NT2/D1 (cell line): Measurements from ENCODE around the gene SH3GL2.

ENCODE experiments used
- DNase-seq: peaks from one replicate; pipeline ENCODE4 v3.0.0-alpha.2; 2011; ENCODE audit warnings: low read depth, low spot score
- H3K27me3 ChIP-seq: 2 replicates; pipeline ENCODE4 v1.6.0; 2011; ENCODE audit warnings: mild to moderate bottlenecking; ENCODE audit not compliant: insufficient read length, insufficient read depth
- H3K36me3 ChIP-seq: 2 replicates; pipeline ENCODE4 v1.6.1; 2011; ENCODE audit warnings: mild to moderate bottlenecking, low read length, mixed read lengths; ENCODE audit not compliant: insufficient read depth, insufficient read length
- H3K4me1 ChIP-seq: 2 replicates; pipeline ENCODE4 v1.5.1; 2011; ENCODE audit not compliant: insufficient read depth, insufficient read length
- H3K4me3 ChIP-seq: 2 replicates; pipeline ENCODE4 v1.5.1; 2011; ENCODE audit warnings: low read depth; ENCODE audit not compliant: insufficient read length
- H3K9ac ChIP-seq: 2 replicates; pipeline ENCODE4 v1.6.0; 2011; ENCODE audit warnings: low read depth; ENCODE audit not compliant: insufficient read length
- H3K9me3 ChIP-seq: 2 replicates; pipeline ENCODE4 v1.5.1; 2011; ENCODE audit warnings: mild to moderate bottlenecking, low read length; ENCODE audit not compliant: insufficient read depth
- SUZ12 ChIP-seq: IDR thresholded peaks from 2 replicates; pipeline ENCODE4 v1.6.1; 2011; ENCODE audit not compliant: insufficient read length, insufficient read depth; ENCODE audit errors: extremely low read depth
- YY1 ChIP-seq: IDR thresholded peaks from 2 replicates; pipeline ENCODE4 v1.6.1; 2011; ENCODE audit not compliant: insufficient read length, insufficient read depth
- ZNF274 ChIP-seq: IDR thresholded peaks from 2 replicates; pipeline ENCODE4 v1.6.1; 2011; ENCODE audit warnings: mild to moderate bottlenecking, low read depth, low read length

Gene SH3GL2

DNA sequence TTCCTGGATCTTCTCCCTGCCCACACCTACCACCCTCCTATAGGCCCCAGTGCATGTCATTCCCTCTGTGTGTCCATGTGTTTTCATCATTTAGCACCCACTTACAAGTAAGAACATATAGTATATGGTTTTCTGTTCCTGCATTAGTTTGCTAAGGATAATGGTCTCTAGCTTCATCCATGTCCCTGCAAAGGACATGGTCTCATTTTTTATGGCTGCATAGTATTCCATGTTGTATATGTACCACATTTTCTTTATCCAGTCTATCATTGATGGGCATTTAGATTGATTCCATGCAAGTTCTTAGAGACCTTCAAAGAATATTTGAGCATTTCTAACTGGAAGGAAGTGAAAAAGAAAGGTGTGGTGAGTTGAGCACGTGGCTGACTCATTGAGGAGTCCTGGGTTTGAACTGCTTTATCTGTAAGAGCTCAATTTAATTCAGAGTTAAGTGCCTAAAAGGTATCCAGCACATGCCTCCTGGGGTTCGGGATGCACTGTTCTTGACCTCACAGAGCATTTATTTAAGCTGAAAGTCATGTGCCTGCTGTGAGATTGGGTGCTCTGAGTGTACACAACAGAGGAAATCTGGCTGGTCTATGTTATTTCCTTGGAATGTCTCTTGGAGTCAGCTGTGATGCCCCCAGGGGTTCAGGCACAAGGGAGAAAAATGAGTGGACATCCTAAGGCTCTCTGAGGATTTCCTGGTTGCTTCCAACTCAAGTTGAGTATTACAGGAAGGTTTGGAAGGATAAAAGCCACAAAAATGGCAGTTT, 56.4 kb downstream of the SH3GL2 start:
- H3K4me1 ChIP-seq: no peaks in the 10 kb centered on the region
- no peaks in the 10 kb centered on the region for H3K9me3 ChIP-seq

DNA sequence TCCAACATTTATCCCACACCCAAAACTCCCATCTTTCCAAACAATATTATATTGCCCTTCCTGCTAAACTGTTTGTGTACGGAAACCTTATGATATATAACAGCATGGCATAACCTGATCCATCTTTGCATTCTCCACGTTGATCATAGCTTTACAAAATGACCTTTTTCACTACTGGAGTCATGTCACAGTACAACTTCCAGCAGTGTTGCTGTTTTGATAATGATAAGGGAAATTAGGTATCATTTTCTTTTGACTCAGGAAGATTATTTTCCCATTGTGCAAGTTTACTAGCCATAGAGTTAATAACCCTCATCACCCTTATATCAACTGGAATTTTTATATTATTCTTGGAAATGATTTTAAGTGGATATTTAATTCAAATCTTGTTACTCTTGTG, 57.5 kb downstream of the SH3GL2 start:
- Histone ChIP-seq H3K36me3 (no peaks in the 10 kb centered on the region), H3K4me1 (no peaks in the 10 kb centered on the region), H3K27me3 (no peaks in the 10 kb centered on the region), H3K4me3 (no peak overlapping the region), H3K9ac (no peak overlapping the region), H3K9me3 (no peaks in the 10 kb centered on the region)
- no peak for DNase-seq
- TF ChIP-seq SUZ12: no peak
- no peak for TF ChIP-seq YY1
- no peak for TF ChIP-seq ZNF274

More for the DNA sequence above, 56.4 kb downstream of the SH3GL2 start:
- no peak for DNase-seq
- Histone ChIP-seq H3K4me3 (no peak overlapping the region), H3K27me3 (no peaks in the 10 kb centered on the region), H3K9ac (no peak overlapping the region), H3K36me3 (no peaks in the 10 kb centered on the region)
- TF ChIP-seq SUZ12: no peak
- no peak for TF ChIP-seq ZNF274
- TF ChIP-seq YY1: no peak

DNA sequence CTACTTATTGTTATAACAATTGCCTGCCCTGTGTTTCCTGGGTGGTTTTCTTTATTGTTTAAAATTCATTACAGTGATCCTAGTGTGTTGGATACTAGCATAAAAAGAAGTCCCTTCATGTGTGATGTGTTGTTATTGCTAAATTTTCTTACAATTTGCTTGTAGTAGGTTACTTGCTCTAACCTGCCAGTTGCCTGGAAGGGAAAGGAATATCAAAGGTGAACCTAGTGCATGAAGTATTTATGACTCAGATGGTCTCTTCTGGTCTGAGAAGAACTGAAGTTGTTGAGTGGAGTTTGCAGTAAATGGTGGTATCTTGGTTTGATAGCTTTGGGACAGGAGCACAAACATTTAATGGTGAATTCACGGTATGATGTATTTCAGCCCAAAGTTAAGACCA, 58.0 kb downstream of the SH3GL2 start:
- no peaks in the 10 kb centered on the region for H3K36me3 ChIP-seq
- H3K27me3 ChIP-seq: no peaks in the 10 kb centered on the region
- H3K9me3 ChIP-seq: no peaks in the 10 kb centered on the region
- no peak overlapping the region for H3K9ac ChIP-seq
- no peaks in the 10 kb centered on the region for H3K4me1 ChIP-seq
- no peak overlapping the region for H3K4me3 ChIP-seq
- TF ChIP-seq ZNF274: no peak
- DNase-seq: no peak

DNA sequence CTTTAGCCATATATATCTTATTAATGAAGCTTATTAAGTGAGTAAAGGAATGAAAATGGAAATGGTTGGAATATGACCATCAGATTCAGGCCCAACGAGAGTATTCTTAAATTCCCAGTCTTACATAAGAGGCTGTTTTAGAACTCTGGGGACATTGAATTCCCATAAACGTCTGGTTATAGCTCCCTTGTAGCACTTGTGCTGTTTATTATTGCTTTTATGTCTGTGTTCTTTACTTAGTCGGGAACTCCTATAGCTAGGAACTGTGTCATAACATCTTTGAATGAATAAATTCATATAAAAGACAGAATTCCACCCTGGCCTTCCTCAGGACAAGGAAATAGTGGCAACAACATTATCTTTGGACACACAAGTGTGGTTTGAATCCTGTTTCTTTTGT, 58.4 kb downstream of the SH3GL2 start:
- Histone ChIP-seq H3K4me3 (no peak overlapping the region), H3K27me3 (no peaks in the 10 kb centered on the region), H3K36me3 (no peaks in the 10 kb centered on the region), H3K9ac (no peak overlapping the region), H3K4me1 (no peaks in the 10 kb centered on the region), H3K9me3 (no peaks in the 10 kb centered on the region)
- TF ChIP-seq YY1 (no peak), SUZ12 (no peak), ZNF274 (no peak)
- no peak for DNase-seq

DNA sequence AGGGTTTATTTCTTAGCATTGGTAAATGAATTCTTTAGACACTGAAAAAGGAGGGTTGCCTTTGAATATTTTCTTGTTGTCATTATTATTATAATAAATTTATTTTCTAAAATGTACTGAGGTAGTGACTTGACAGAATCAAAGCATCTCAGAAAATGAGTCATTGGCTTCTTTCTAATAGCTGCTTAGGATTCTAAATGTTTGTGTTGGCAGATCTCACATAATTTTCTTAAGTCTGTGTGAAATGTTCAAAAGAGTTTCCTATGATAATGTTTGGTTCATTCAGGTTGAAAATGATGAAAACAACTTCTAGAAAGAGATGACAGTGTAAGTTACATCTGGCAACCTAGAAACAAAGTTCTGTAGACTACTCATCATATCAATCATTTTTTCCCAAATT, 69.7 kb downstream of the SH3GL2 start:
- no peak overlapping the region for H3K4me3 ChIP-seq
- H3K9me3 ChIP-seq: no peaks in the 10 kb centered on the region
- no peak overlapping the region for H3K9ac ChIP-seq
- DNase-seq: no peak
- H3K36me3 ChIP-seq: no peaks in the 10 kb centered on the region
- no peaks in the 10 kb centered on the region for H3K4me1 ChIP-seq
- no peaks in the 10 kb centered on the region for H3K27me3 ChIP-seq
- TF ChIP-seq YY1 (no peak), SUZ12 (no peak), ZNF274 (no peak)

DNA sequence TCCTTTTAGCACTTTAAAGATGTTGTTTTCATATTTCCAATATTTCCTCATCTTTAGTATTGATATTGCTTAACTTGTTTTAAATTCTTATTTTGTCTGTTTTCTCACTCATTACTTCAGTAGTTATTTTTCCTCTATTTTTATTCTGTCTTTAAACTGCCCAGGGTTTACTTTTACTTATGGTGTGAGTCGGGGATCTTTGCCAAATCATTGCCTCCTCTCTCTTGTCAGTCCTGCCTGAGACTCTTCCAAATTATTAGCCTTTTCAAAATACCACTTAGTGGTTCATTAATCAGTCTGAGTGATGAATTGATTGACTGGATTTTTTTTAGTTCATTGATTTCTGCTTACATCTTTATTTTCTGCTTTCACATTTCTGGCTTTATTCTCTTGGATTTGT, 72.9 kb downstream of the SH3GL2 start:
- Histone ChIP-seq H3K4me3 (no peak overlapping the region), H3K4me1 (no peaks in the 10 kb centered on the region), H3K9me3 (no peaks in the 10 kb centered on the region), H3K27me3 (no peaks in the 10 kb centered on the region), H3K9ac (no peak overlapping the region), H3K36me3 (no peaks in the 10 kb centered on the region)
- TF ChIP-seq YY1 (no peak), SUZ12 (no peak), ZNF274 (no peak)
- DNase-seq: no peak

DNA sequence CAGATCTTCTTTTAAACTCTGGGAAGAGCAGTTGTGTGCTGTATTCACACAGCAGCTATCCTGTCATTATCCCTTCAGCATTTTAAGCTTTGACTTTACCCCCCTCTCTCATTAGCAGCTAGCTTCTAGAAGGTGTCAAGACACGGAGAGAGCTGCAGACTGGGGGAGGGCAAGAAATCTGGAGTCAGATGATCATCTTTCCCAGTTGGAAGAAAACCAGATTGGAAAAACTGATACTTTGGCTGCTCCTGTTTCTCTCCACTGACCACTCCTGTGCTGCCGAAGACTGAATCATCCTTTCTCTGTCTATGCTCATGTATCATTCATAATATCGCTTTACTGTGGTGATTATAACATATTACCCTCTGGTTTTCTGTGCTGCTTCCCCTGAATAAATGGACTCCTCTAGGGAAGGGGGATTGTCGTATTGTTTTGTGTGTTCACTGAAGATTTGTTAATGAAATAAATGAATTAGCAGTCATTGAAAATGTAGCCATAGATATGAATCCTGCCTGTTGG, 75.1 kb downstream of the SH3GL2 start:
- no peak for DNase-seq
- H3K4me3 ChIP-seq: no peak overlapping the region
- TF ChIP-seq ZNF274 (no peak), YY1 (no peak), SUZ12 (no peak)
- no peaks in the 10 kb centered on the region for H3K9me3 ChIP-seq
- H3K9ac ChIP-seq: no peak overlapping the region
- H3K36me3 ChIP-seq: no peaks in the 10 kb centered on the region
- H3K27me3 ChIP-seq: no peaks in the 10 kb centered on the region
- H3K4me1 ChIP-seq: no peaks in the 10 kb centered on the region
